Astrocyte of the spinal cord (primary cell): ENCODE results near the gene NTRK1.

ENCODE experiments used
- DNase-seq: peaks from one replicate; pipeline ENCODE4 v3.0.0; 2011; ENCODE audit warnings: low read depth, low spot score
- H3K4me3 ChIP-seq: 2 replicates; pipeline ENCODE4 v1.5.1; 2011; ENCODE audit warnings: low read depth, mild to moderate bottlenecking, low read length, moderate library complexity
- in situ Hi-C: cut with HindIII; loops from 2 replicates; pipeline ENCODE4 v1.10.0; 2017; ENCODE audit warnings: low sequenced_read_pairs
- TF ChIP-seq, protein P1 (sequence below): IDR thresholded peaks from 2 replicates; pipeline ENCODE4 v1.5.1; 2012; ENCODE audit warnings: low read depth, mild to moderate bottlenecking, low read length, inconsistent platforms

NTRK1 gene

DNA sequence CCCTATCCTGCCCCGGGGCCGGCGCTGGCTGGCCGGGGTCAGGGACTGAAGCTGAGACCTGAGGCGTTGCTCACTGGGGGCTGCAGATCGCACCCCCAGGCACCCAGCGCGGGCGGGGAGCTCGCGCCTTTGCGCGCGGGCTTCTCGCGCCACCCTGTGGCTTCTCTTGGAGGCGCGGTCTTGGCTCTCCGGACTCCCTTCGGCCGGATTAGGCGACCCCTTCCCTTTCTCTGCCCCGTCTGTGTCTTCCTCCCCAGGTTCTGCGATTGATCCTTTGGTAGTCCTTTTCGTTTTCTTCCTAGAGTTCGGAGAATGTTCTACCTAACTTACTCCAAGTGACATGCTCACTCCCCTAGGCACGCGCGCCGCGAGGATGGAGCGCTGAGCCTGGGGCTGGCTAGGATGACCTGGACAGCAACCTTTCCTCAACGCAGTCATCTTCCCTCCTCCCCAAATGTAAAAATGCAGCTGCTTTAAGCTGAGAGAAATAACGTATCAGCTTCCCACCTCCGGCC lies 495 bp upstream of the NTRK1 start:
- peak overlapping the region; percentile 23 for H3K4me3 ChIP-seq
- peak; percentile 44 for DNase-seq
- in situ Hi-C loops = no loop called here
- TF ChIP-seq, protein P1, sequence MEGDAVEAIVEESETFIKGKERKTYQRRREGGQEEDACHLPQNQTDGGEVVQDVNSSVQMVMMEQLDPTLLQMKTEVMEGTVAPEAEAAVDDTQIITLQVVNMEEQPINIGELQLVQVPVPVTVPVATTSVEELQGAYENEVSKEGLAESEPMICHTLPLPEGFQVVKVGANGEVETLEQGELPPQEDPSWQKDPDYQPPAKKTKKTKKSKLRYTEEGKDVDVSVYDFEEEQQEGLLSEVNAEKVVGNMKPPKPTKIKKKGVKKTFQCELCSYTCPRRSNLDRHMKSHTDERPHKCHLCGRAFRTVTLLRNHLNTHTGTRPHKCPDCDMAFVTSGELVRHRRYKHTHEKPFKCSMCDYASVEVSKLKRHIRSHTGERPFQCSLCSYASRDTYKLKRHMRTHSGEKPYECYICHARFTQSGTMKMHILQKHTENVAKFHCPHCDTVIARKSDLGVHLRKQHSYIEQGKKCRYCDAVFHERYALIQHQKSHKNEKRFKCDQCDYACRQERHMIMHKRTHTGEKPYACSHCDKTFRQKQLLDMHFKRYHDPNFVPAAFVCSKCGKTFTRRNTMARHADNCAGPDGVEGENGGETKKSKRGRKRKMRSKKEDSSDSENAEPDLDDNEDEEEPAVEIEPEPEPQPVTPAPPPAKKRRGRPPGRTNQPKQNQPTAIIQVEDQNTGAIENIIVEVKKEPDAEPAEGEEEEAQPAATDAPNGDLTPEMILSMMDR = peak; percentile 86

DNA sequence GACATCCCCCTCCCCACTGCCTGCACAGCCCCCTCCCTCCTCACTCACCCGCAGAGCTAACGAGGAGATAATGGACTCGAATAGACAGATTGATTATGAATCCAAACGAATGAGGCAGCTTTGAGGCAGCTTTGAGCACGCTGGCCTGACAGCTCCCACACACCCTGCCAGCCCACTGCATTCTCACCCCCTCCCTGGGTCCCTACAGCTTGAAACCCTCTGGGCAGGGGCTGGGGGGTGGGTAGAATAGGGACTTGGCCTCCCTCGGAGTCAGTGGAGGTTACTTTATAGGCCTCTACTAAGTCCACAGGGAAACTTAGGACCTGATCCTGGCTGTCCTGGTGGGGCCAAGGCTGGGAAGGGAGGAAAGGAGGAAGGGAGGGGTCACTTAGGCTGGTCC lies 1.9 kb downstream of the NTRK1 start:
- TF ChIP-seq, protein P1 = no peak
- DNase-seq = no peak
- in situ Hi-C loops = no loop called here
- no peak overlapping the region for H3K4me3 ChIP-seq

DNA sequence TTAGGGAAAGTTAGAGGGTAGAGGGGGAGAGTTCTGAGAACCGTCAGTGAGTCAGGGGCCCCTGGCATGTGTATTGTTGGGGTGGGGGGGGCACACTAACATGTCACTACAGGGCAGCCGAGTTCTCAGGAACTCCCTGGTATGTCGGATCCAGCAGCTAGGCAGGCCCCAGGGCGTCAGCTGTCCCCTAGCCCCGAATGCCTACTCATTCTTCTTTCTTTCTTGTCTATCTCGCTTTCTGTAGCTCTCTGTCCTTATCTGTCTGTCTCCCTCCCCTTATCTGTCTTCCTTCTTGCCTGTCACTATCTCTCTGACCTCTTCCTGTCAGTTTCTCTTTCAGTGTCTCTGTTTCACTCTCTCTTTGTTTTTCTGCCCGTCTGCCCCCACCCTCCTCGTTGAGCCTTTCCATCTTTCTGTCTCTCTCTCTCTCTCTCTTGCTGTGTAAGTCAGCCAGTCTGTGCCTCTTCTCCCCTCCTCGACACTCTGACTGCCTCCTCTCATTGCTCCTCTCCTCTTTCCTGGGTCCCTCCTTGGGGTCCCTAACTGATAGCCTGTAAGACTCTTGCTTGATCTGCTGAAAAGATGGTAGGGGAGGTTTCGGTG lies 2.4 kb downstream of the NTRK1 start:
- in situ Hi-C loops = no loop called here
- no peak for DNase-seq
- TF ChIP-seq, protein P1 = no peak
- H3K4me3 ChIP-seq = no peak overlapping the region

DNA sequence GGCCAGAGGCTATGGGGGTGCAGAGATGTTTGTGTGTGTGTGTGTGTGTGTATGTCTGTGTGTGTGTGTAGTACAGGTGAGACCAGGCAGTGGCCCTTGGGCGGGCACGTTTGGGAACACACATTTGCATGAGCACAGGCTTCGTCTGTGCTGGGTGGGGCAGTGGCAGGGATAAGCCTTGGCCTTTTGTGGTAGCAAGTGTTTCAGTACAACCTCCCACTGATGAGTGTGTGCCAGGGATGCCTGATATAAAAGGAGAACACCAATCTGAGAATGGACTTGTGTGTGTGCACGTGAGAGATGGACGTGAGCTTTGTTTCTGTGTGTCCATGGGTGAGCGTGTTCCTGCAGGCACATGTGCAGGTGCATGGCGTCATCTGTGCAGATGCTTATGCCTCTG lies 3.0 kb downstream of the NTRK1 start:
- in situ Hi-C loops = no loop called here

DNA sequence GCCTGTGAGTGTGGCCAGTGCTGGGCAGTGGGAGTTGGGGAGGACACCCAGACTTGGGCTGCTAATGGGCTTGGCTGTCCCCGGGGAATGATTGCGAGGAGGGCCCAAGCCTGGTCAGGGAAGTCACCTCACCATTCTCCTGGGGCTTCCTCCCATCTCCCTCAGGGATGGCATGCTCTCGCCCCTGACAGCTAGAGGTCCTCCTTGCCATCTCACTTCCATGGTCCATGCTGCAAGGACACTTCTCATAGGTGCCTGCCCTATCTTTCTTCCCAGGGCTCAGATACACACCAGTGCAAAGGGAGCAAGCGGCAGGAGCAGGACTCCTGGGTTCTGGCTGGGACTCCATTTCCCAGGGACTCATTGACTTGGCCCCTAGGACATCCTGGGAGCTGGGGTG lies 4.1 kb downstream of the NTRK1 start:
- DNase-seq = no peak
- TF ChIP-seq, protein P1 = no peak
- in situ Hi-C loops = no loop called here
- H3K4me3 ChIP-seq = no peak overlapping the region

More for the DNA sequence above, 3.0 kb downstream of the NTRK1 start:
- TF ChIP-seq, protein P1 = no peak
- no peak for DNase-seq
- no peak overlapping the region for H3K4me3 ChIP-seq

DNA sequence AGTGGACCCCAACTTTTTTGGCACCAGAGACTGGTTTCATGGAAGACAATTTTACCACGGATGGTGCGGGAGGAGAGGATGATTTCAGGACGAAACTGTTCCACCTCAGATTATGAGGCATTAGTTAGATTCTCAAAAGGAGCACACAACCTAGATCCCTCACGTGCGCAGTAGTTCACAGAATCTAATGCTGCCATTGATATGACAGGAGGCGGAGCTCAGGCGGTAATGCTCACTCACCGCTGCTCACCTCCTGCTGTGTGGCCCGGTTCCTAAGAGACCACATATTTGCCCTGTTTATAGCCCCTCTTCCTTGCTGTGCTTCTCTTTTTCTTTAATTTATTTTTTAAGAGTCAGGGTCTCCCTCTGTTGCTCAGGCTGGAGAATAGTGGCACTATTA lies 4.6 kb downstream of the NTRK1 start:
- no peak overlapping the region for H3K4me3 ChIP-seq
- in situ Hi-C loops = no loop called here
- no peak for DNase-seq
- TF ChIP-seq, protein P1 = no peak
